ENCODE data around the gene ZSCAN12. TPM values are rescaled to one million over a fixed set of nuclear protein-coding genes. Genes with fewer than 3 reads are reported as not detected.

ZSCAN12 gene
- total RNA-seq, 1 donor from 2014 or later = 20.7 TPM

GRCh38 chr6:28442586-28442985, 43.0 kb upstream of the ZSCAN12 start:
- H3K27ac ChIP-seq = no peak overlapping the region
- Mint-ChIP-seq H3K27ac (peak overlapping the region; percentile 99), H3K36me3 (no peaks in the 10 kb centered on the region), H3K4me3 (peak overlapping the region; percentile 100), H3K9me3 (peaks cover 2% of the 10 kb centered on the region), H3K4me1 (peaks cover 17% of the 10 kb centered on the region), H3K27me3 (ENCODE audit: insufficient read depth, low read depth) (peaks cover 6% of the 10 kb centered on the region)
- no peaks in the 10 kb centered on the region for H3K27me3 ChIP-seq
- H2AFZ ChIP-seq (replicated peaks) = no peak overlapping the region
- peaks cover 11% of the 10 kb centered on the region for H4K20me1 ChIP-seq (ENCODE audit: low read depth)
- TF ChIP-seq CTCF (IDR thresholded peaks at IDR 0.05) (no peak), EZH2 (IDR thresholded peaks at IDR 0.05) (no peak), EZH2phosphoT487 (IDR thresholded peaks at IDR 0.05) (no peak)
- peaks cover 12% of the 10 kb centered on the region for H3K4me1 ChIP-seq
- no peaks in the 10 kb centered on the region for H3K36me3 ChIP-seq
- peaks cover 48% of the 10 kb centered on the region for H3K79me2 ChIP-seq (ENCODE audit: low read depth)
- H3K4me2 ChIP-seq = peak overlapping the region; percentile 93
- no peak for DNase-seq (ENCODE audit: low spot score)
- peaks cover 23% of the 10 kb centered on the region for H3F3A ChIP-seq (ENCODE audit: low read depth)
- peak overlapping the region; percentile 93 for H3K4me3 ChIP-seq
- peak overlapping the region; percentile 74 for H3K9ac ChIP-seq
- no peaks in the 10 kb centered on the region for H3K9me3 ChIP-seq (ENCODE audit: low read depth)

- no peak overlapping the region for H3K27ac ChIP-seq
- peaks cover 36% of the 10 kb centered on the region for H3K79me2 ChIP-seq (ENCODE audit: low read depth)
- peaks cover 25% of the 10 kb centered on the region for H4K20me1 ChIP-seq (ENCODE audit: low read depth)
- peaks cover 2% of the 10 kb centered on the region for H3K27me3 Mint-ChIP-seq (ENCODE audit: insufficient read depth, low read depth)
- H2AFZ ChIP-seq (replicated peaks) = no peak overlapping the region
- H3K9me3 ChIP-seq (ENCODE audit: low read depth) = no peaks in the 10 kb centered on the region
- H3K36me3 Mint-ChIP-seq = peaks cover 11% of the 10 kb centered on the region
- H3K4me3 ChIP-seq = no peak overlapping the region
- no peaks in the 10 kb centered on the region for H3K4me1 Mint-ChIP-seq
- peaks cover 15% of the 10 kb centered on the region for H3K36me3 ChIP-seq
- no peak overlapping the region for H3K4me3 Mint-ChIP-seq
- H3K27me3 ChIP-seq = no peaks in the 10 kb centered on the region
- no peak overlapping the region for H3K9ac ChIP-seq
- no peak overlapping the region for H3K4me2 ChIP-seq
- no peaks in the 10 kb centered on the region for H3K9me3 Mint-ChIP-seq
- no peaks in the 10 kb centered on the region for H3K4me1 ChIP-seq
- no peak overlapping the region for H3K27ac Mint-ChIP-seq
- no peaks in the 10 kb centered on the region for H3F3A ChIP-seq (ENCODE audit: low read depth)
- TF ChIP-seq EZH2phosphoT487 (IDR thresholded peaks at IDR 0.05) = no peak
- no peak for TF ChIP-seq EZH2 (IDR thresholded peaks at IDR 0.05)
- TF ChIP-seq CTCF (IDR thresholded peaks at IDR 0.05) = no peak
- DNase-seq (ENCODE audit: low spot score) = no peak
Observed at GRCh38 chr6:28436404-28436803, 36.9 kb upstream of the ZSCAN12 start.

GRCh38 chr6:28433119-28433518, 33.6 kb upstream of the ZSCAN12 start:
- Histone ChIP-seq H3K79me2 (ENCODE audit: low read depth) (peaks cover 11% of the 10 kb centered on the region), H3K4me3 (no peak overlapping the region), H3K27me3 (no peaks in the 10 kb centered on the region), H3F3A (ENCODE audit: low read depth) (no peaks in the 10 kb centered on the region), H3K4me1 (no peaks in the 10 kb centered on the region), H3K4me2 (no peak overlapping the region), H2AFZ (replicated peaks) (no peak overlapping the region), H4K20me1 (ENCODE audit: low read depth) (peaks cover 19% of the 10 kb centered on the region), H3K27ac (no peak overlapping the region), H3K9ac (no peak overlapping the region), H3K36me3 (peaks cover 15% of the 10 kb centered on the region), H3K9me3 (ENCODE audit: low read depth) (no peaks in the 10 kb centered on the region)
- H3K36me3 Mint-ChIP-seq = peaks cover 29% of the 10 kb centered on the region
- H3K4me1 Mint-ChIP-seq = no peaks in the 10 kb centered on the region
- no peak overlapping the region for H3K27ac Mint-ChIP-seq
- TF ChIP-seq EZH2phosphoT487 (IDR thresholded peaks at IDR 0.05) = no peak
- TF ChIP-seq CTCF (IDR thresholded peaks at IDR 0.05) = no peak
- no peak for TF ChIP-seq EZH2 (IDR thresholded peaks at IDR 0.05)
- no peak for DNase-seq (ENCODE audit: low spot score)
- H3K27me3 Mint-ChIP-seq (ENCODE audit: insufficient read depth, low read depth) = peaks cover 2% of the 10 kb centered on the region
- no peak overlapping the region for H3K4me3 Mint-ChIP-seq
- no peaks in the 10 kb centered on the region for H3K9me3 Mint-ChIP-seq
